HuH-7.5 (cell line): Measurements from ENCODE around the gene MDP1.
A peak's percentile ranks its signal among the peaks of the same experiment; 100 is the strongest.

Experiments
- DNase-seq: peaks from one replicate; pipeline ENCODE4 v3.0.0; 2011; ENCODE audit warnings: low spot score

Gene MDP1

GRCh38 chr14:24198814-24199524 is 16.9 kb downstream of the MDP1 start:
- DNase-seq: no peak

GRCh38 chr14:24197056-24197450 is 18.8 kb downstream of the MDP1 start:
- no peak for DNase-seq

- no peak for DNase-seq
Observed at GRCh38 chr14:24196071-24197055, 19.5 kb downstream of the MDP1 start.

GRCh38 chr14:24195186-24196070 is 20.4 kb downstream of the MDP1 start, which contains the start of gene TM9SF1:
Gene TM9SF1, minus strand, starts transcription at chr14:24195441. Its CDS starts 422 bp downstream, at chr14:24195019.
- peak; percentile 88 for DNase-seq

GRCh38 chr14:24194873-24195185 is 21.0 kb downstream of the MDP1 start:
- no peak for DNase-seq

GRCh38 chr14:24194186-24194872 is 21.5 kb downstream of the MDP1 start:
- DNase-seq: no peak

- no peak for DNase-seq
Observed at GRCh38 chr14:24192933-24193332, 22.9 kb downstream of the MDP1 start.

- DNase-seq: no peak
Observed at GRCh38 chr14:24190416-24190815, 25.4 kb downstream of the MDP1 start.

- DNase-seq: no peak
Observed at GRCh38 chr14:24189460-24189859, 26.4 kb downstream of the MDP1 start.

- DNase-seq: no peak
Observed at GRCh38 chr14:24189059-24189375, 26.8 kb downstream of the MDP1 start.

- peak; percentile 98 for DNase-seq
Observed at GRCh38 chr14:24188251-24189058, 27.4 kb downstream of the MDP1 start, which contains the start of gene IPO4. Gene IPO4, minus strand, starts transcription at chr14:24188816. Its CDS starts 29 bp downstream, at chr14:24188787.

GRCh38 chr14:24187539-24187915 is 28.3 kb downstream of the MDP1 start:
- no peak for DNase-seq

GRCh38 chr14:24186831-24187538 is 28.9 kb downstream of the MDP1 start:
- no peak for DNase-seq

- DNase-seq: no peak
Observed at GRCh38 chr14:24185741-24186140, 30.1 kb downstream of the MDP1 start.

- no peak for DNase-seq
Observed at GRCh38 chr14:24185026-24185425, 30.8 kb downstream of the MDP1 start.

GRCh38 chr14:24184104-24184970 is 31.5 kb downstream of the MDP1 start:
- DNase-seq: no peak

- DNase-seq: no peak
Observed at GRCh38 chr14:24183014-24183481, 32.8 kb downstream of the MDP1 start.

GRCh38 chr14:24182110-24182882 is 33.6 kb downstream of the MDP1 start:
- no peak for DNase-seq
